GM18507 (cell line): ENCODE measurements around the gene DOK3.
A peak's percentile ranks its signal among the peaks of the same experiment; 100 is the strongest.

Experiments used
- DNase-seq: peaks from one replicate; pipeline ENCODE4 v3.0.0; 2011; ENCODE audit warnings: low read depth; ENCODE audit not compliant: insufficient read length; ENCODE audit errors: extremely low spot score
- FAIRE-seq: peaks from 2 replicates; lab custom pipeline; 2011; peaks lifted over from hg19 to GRCh38; lab: Jason Lieb, UNC

The DOK3 gene

DNA sequence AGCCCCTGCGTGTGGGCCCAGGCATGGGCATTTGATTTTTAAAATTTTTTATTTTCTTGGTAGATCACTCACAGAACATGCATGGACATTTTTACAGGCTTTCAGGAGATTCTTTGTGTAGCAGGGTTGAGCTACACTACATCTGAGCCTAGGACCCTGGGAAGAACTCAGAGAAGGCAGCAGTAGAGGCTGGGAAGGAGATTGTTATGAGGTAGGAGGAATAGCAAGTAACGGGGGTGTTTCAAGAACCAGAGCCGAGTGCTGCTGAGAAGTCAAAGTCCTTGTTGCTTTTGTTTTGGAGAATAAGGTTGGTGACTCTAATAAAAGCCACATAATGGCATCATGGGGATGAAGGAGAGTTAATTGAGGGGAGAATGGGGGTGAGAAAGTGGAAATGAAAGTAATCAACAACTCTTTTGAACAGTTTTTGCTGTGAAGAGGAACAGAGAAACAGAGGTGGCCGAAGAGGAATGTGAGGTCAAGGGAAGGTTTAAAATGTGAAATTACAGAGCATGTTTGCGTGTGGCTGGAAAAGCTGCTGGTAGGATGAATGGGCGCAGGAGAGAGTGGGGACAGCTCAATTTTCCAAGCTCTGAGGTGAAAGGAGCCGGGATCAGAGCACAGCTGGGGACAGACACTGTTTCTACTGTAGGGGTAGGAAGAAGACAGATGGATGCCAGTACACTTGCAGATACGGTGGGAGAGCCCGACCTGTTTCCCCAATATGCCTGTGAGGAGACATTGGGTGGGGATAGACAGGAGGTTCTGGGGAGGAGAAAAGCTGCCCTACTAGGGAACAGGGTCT lies 7.5 kb downstream of the DOK3 start:
- DNase-seq (no peak), FAIRE-seq (peak; percentile 88)

DNA sequence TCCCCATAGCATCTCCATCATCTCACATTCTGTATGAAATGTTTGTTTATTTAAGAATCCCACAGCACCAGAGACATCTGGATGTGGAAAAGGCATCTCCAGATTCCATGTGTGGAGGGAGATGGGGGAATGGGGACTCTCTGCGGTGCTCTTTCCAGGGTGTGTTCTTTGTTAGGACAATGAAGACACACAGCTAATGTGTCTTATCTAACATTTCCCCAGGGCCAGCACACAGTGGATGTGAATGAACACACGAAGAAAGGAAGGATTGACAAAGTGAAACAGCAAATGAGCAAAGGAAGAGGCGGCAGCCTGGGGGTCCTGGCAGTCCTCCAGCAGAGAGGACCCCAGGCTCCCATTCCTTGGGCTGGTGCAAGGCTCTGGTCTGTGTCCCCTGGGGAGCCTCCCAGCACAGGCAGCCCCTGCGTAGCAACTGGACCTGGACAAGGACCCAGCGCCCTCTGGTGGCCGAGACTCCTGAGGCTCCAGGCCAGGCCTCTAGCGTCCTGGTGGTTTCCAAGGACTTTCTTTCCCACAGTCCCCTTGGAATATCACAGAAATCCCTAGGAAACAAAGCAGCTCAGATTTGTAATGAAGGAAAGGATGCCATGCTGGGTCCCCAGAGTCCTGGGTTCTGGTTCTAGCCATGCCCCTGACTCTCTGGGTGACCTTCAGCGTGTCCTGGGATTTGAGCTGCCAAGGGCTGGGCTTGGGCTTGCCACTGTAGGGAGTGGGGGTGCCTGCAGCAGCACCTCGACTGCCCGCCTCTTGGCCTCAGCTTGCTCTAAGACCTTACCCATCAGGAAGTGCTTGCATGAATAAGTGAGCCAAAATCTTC lies 8.7 kb downstream of the DOK3 start:
- DNase-seq, result no peak
- peak; percentile 78 for FAIRE-seq

DNA sequence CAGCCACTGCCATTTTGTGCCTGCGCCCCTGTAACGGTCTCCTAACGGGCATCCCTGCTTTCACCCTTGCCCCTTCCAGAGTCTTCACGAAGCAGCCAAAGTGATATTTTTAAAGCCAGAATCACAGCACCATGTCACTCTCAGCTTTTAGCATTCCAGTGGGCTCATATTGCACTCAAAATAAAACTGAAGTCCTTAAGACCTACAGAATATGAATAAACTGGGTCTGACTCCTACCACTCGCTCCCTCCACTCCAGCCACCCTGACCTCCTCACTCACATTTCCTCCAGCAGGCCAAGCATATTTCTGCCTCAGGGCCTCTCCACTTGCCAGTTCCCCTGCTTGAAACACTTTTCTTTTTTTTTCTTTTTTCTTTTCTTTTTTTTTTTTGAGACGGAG lies 9.8 kb downstream of the DOK3 start:
- FAIRE-seq (no peak), DNase-seq (no peak)

DNA sequence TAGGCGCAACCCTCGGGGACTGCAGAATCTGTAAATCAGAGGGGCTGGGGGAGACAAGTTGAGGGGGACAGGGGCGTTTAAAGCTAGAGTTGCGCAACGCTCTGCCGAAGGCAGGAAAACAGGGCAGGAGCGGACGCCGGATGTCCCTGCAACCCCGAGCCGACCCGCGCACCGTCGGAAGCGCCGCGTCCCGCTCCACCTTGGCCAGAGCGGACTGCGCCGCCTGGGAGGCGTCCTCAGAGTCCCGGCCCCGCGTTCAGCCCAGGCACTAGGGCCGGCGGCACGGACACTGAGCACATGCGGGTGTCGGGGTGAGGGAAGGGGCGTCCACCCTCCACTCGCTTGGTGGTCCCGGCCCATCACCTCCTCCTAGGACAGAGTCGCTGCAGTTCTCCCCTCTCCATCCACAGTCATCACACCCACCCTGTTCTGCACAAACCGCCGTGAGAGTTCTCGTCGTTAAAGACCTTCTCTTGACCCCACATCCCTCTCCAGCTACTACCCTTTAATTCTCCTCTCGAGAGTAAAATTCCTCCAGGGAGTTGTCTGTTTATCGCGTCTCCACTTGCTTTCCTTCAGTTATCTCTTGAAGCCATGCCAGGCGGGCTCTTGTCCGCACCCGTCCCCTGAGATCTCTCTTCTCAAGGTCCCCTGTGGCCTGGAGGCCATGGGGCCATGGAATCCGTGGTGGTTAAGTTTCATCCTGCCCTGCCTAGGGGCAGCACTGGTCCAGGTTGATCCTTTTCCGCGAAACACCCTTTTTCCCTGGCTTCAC lies 11.4 kb downstream of the DOK3 start:
- no peak for FAIRE-seq
- DNase-seq, result no peak

DNA sequence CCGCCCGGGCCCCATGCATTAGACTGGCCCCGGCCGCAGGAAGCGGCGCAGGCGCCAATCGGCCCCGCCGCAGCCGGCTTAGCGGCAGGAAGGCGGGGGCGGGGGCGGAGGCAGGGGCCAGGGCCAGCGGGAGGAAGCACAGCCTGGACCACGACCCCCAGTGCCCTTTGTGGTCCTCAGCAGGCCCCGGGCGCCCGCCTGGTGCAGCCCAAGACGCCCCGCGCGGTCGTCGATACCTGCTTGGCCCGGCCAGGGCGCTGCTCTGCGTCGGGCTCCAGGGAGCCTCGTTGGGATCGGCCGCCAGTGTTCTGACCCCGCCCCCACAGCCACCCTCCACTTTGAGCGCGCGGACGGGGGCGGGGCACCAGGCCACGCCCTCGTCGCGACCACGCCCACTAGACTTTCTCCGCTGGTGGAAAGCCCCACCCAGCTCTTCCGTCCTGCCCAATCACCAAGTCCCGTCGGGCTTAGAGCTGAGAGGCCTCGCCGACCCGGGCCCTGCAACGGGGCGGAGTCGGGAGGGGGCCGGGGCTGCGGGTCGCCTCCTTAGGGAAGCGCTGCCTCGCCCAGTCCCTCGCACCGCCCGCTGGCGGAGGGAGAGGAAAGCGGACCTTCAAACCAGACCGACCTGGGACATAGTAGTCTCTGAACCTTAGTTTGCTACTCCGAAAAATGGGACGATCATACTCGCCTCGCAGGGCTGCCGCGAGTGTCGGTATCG lies 12.2 kb downstream of the DOK3 start, which contains the start of gene PDLIM7:
Gene PDLIM7, minus strand, starts transcription at position 313 of the 721 bp plus-strand sequence. CDS start 1,092 bp downstream, outside the sequence.
- DNase-seq (peak; percentile 95), FAIRE-seq (peak; percentile 95)

DNA sequence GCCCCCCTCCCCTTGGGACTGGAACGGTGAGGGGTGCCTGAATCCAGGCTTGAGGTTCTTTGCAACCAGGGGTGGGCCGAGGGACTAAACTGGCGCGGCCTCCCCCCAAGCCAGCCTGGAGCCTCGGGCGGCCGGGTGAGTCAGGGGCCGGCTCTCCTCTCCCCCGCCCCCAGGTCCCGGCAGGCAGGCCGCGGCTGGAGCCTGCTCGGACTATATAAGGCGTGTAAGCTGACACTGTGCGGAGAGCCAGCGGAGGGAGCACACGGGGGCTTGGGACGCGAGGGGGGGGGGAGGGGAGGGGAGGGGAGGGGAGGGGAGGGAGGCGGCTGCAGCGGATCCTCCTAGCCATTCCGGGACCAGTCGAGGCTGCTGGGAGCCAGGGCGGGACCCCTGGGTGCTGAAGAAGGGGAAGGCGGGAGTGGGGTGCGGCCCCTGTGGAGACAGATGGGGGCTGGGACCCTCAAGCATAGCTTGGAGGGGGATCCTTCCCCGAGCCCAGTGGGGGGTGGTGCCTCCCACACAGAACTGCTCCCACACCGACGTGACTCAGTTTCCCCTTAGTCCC lies 12.8 kb downstream of the DOK3 start:
- no peak for DNase-seq
- FAIRE-seq, result no peak

DNA sequence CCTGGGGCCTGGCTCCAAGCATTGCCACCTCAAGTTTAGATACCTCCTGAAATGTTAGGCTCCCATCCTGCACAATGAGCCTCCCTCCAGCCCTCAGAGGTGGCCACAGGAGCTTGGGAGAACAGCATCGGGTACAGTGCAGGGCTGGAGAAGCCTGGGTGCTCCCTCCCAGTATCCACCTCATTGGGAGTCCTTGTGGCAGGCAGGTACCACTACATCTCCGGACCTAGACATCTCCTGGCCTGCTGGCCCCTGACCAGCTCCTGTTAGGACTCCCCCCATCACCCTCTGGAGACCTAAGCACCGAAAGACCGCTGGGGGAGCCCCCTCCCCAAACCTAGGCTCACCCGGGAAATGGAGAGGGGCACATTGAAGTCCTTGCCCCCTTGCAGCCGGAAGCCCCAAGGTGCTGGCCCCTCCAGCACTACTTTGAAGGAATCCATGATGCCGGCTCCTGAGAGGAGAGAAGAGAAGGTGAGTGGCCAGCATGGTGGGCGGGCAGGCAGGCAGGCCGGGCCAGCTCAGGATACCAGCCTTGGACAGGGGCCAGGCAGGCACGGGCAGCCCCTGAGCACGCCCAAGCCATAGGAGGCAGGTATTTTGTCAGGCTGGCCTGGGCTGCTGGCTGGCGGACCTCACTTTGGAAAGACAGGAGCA lies 13.4 kb downstream of the DOK3 start:
- DNase-seq (no peak), FAIRE-seq (no peak)

DNA sequence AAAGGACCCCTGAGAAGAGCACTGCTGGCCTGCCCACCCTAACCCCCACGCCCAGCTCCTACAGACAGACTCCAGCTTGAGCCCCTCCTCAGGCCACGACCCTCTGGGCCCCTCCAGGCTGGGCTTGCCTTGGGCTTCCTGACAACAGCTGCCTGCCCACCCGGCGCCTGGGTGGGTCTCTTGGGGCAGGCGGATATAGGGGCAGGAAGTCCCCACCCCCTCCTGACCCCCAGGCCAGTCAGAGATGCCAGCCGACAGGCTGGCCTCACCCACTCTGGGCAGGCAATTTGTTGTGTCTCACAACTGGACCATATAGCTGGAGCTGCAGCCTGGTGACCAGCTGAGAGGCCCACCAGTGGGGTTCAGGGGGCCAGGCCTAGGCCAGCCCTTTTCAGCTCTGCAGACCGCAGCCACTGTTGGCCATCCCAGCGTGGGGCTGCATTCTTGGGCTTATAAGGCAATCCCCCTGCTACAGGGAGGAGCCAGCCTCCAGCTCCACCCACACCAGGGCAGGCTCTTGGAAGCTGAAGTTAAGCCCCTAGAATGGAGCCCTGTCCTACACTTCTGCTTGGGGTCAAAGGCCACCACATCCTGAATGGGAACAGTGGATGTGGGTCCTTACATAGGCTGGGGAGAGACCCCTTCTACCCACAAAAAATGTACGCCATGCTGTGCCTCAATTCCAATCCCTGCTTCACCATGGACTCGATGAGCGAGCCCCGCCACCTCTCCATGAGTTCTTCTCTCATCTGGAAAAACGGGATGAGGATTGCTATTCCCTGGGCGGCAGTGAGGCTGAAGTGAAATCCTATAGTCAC lies 14.2 kb downstream of the DOK3 start:
- FAIRE-seq (no peak), DNase-seq (no peak)

DNA sequence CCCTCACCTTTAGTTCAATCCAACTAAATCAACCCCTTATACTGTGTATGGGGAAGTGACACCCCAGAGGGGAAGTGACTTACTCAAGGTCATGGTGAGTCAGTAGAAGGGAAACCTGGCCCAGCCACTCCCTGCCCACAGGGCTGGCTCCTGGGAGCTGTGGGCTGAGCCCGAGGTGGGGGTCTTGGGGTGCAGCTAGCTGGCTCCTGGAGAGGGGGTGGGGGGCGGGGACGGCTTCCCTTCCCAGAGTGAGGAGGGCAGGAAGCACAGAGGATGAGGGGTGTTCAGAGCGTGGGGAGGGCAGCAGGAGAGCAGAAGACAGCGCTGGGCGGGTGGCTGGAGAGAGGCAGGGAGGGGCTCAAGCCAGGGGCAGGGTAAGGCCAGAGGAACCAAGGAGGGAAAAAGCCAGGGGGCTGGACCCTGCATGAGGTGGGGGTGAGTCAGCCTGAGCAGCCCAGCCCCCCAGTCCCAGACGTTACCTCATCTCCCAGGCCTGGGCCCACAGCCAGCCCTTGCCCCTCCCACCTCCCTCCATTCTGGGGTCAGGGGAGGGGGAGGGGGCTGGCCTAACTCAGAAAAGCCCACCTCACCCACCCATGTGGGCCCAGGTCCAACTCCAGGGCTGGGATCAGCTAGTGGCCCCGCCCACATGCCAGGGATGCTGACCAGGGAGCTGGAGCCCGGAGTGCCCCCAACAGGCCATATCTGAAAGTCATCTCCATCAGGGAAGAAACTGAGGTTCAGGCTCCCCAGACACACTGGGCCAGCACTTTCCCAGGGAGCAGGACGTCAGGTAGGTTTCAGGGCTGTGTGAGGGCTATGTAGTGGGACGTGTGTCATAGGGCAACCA lies 15.1 kb downstream of the DOK3 start:
- FAIRE-seq, result peak; percentile 38

DNA sequence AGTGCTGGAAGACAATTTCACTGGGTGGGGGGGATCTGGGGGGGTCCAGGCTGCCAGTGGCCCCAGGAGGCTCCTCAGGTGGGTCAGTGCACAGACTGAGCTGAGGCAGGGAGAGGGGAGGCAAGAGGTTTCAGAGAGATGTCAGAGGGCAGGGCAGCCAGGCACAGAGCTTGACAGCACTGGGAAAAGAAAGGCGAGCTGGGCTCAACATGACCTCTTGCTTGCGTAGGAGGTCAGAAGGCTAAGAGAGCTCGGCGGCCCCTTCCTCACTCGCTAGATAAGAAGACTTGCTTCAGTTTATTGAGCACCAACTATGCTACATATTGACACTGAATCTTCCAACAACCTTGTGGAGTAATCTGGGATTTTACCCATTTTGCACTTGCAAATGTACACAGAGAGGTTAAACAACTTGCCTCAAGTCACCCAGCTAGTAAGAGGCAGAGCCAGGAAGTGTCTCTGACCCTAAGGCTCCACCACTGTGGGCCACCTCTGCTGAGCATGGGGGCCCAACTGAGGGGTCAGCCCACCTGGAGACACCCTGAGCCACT lies 15.8 kb downstream of the DOK3 start:
- DNase-seq (no peak), FAIRE-seq (no peak)

More for the DNA sequence above, 15.1 kb downstream of the DOK3 start:
- DNase-seq, result no peak

DNA sequence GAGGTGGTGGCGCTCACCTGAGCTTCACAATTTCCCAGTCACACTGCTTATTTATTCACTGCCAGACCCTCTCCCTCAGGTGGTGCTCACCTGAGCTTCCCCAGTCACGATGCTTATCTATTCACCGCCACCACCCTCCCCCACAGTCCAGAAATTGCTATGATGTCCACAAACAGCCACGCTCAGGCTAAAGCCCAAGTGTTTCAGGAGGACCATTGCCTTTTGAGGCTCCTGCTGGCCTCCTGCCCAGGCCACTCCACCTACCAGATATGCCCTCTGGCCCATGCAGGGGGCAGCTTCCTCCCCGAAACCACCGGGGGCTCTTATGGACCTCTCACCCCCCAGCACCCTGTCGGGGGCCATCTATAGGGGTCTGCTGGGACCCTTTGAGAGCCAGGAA lies 16.8 kb downstream of the DOK3 start:
- DNase-seq, result no peak
- FAIRE-seq, result no peak

DNA sequence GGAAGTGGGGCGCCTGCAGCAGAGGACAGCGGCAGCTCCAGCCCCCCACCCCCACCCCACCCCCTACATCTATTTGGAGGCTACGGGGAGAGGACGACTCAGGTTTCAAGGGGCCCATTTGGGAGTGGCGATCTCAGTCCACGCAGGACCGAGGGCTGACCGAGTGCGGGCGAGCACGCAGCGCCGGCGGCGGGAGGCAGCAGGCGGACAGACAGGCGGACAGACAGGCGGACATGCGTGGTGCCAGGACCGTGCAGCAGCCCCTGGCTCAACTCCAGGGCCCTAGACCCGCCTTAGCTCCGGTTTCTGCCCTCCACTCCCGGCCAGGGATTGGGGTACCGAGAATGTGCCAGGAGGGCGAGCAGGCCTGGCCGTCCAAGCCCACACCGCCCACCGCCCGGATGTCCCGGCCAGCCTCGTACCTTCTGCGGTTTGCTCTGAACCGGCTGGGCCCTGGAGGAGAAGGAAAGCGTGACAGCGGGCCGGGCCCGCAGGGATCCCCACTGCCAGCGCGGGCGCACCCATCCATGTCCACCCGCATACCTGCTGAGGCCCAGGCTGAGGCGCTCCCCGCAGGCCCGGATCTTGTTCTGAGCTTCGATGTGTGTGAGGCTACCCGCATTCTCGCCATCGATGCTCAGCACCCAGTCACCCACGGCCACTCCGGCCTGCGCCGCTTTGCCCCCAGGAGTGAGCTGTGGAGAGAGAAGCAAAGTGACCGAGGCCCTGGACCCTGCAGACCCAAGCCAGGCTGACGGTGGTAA lies 17.5 kb downstream of the DOK3 start:
- FAIRE-seq (no peak), DNase-seq (no peak)

DNA sequence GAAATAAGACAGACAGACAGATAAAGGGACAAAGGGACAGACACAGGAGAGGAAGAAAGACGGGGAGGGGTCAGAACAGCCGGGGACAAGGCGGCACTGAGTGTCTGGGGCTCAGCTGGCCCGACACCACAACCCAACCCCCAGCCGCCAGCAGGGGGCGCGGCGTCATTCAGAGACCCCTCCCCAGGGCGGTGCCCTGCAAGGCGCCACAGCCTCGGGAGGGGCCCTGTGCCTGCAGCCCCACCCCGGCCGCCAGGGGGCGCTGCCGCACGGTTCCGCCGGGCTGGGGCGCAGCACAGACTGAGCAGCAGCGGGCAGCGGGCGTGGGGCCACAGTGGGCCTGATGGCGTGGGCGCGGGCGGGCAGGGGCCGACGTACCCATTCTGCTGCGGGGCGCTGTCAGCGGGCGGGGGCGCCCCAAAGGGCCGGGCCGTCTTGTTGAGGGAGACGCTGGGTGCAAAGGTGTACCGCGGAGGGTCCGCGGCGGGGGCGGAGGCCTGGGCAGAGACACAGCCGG lies 18.1 kb downstream of the DOK3 start:
- no peak for FAIRE-seq
- DNase-seq, result no peak

DNA sequence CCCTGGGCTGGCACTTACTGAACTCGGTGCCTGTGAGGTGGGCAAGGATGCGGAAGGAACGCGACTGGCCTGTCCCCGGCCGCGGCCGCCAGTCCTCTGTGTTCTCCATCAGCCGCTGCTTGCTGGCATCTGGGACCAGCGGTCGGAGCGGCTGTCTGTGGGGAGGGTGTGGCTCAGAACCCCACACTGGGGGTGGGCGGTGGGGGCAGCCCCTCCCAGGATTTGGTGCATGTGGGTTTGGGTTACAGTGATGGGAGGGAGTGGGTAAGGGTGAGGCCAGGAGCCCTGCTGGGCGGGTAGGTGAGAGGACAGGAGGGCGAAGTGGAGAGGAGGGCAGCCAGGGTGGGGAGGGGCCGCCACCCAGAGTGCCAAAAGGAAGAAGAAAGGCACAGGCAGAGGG lies 18.6 kb downstream of the DOK3 start:
- DNase-seq, result no peak
- FAIRE-seq, result no peak

DNA sequence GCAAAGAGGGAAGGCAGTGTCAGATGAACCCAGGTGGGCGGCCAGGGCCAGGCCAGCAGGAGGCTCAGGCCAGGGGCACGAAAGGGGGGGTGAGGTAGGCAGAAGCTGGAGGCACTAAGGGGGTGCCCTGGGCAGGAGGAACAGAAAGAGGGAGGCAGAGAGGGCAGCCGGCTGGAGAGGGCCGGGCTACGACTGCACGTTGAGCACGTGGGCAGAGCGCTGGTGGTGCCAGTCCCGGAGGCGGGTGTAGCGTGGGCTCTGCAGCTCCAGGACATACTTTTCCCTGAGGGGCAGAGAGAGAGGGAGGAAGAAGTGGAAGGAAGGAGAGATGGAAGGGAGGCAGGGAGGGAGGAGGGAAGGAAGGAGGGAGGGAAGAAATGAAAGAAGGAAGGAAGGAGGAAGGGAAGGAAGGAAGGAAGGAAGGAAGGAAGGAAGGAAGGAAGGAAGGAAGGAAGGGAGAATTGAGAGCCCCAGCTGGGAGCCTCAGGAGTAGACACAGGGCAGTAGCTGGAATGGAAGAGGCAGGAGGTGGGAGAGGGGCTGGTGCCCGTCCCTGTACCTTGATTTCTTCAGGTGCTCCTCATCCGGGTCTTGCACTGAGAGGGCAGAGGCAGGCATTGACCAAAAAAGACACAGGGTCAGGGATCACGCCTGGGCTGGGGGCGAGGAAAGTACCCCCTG lies 19.2 kb downstream of the DOK3 start:
- FAIRE-seq, result no peak
- no peak for DNase-seq
